ENCODE measurements around the gene TDRD7. TPM values are rescaled to one million over a fixed set of nuclear protein-coding genes. Genes with fewer than 3 reads are reported as not detected.

TDRD7 gene
- polyA plus RNA-seq, 1 of the 3 experiments (the other 2 are of a cell fraction), result 4.9 TPM

DNA sequence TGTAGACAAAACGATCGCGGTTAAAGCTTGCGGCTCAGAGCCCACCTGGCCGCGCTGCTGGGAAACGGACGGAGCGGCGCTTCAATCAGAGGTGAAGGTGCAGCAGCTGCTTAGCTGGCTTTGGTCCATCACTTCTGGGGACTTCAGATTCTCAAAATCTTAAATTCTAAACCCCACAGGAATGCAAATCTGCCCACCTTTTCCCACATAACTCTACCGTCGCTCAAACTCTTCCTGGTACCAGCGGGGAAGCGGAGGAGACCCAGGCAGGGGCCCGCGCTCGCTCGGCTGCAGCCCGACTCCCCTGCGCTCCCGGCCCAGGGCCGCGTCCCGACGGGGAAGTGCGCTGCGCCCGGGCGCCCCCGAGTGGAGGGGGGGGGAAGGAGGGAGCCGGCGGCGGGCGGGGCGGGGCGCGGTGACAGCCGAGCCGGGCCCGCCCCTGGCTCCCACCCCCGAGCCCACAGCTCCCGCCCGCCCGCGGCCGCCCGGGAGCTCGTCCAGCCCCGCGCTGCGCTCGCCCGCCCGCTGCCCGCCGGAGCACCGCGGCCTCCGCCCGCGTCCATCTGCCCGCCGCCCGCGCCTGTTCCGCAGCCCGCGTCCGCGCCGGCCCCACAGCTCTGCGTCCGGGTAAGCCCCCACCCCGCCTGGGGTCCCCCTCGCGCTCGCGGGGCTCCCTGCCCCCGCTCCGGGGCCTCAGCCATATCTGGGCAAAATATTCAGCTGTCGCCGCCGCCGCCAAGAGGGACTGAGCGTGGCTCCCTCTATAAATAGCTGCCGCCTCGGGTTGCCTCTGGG is 89.5 kb downstream of the TDRD7 start, which contains the start of gene TMOD1:
TSS of gene TMOD1 (plus strand) at position 490 of the 795 bp plus-strand sequence. CDS start 22,523 bp downstream, outside the sequence.
- Histone ChIP-seq H3K27me3 (ENCODE audit: insufficient read depth) (peaks cover 48% of the 10 kb centered on the region), H3K79me2 (ENCODE audit: insufficient read depth) (no peaks in the 10 kb centered on the region), H3K27ac (ENCODE audit: low read depth in 2 of 2, low read length in 1 of 2) (peak within 1 kb of the TSS in 1 of 2 experiments; percentile 100; a peak in 2 of 4 replicates), H2AFZ (ENCODE audit: low read depth) (0 out of 2 replicates have a peak within 1 kb of the TSS, but pooled peaks have one; percentile 63), H3K9me3 (no peaks in the 10 kb centered on the region), H4K20me1 (ENCODE audit: insufficient read depth) (no peaks in the 10 kb centered on the region), H3K9me2 (no peaks in the 10 kb centered on the region), H3K9ac (no peak within 1 kb of the TSS), H3F3A (replicated peaks; ENCODE audit: insufficient read depth) (peaks cover 5% of the 10 kb centered on the region), H3K36me3 (replicated peaks in 1 of 2; ENCODE audit: control insufficient read depth in 1 of 2, insufficient read depth in 2 of 2, low read length in 1 of 2) (no peaks in the 10 kb centered on the region), H3K4me1 (ENCODE audit: control insufficient read depth in 1 of 2, insufficient read depth in 2 of 2, low read depth in 1 of 2, low read length in 1 of 2) (peaks cover 0 to 29% of the 10 kb centered on the region in 2 experiments; a peak in 2 of 4 replicates), H3K4me3 (ENCODE audit: low read depth in 2 of 2, low read length in 1 of 2) (peak within 1 kb of the TSS; percentile 60 to 64), H3K4me2 (peak within 1 kb of the TSS; percentile 77)
- POLR2A ChIA-PET, result interaction anchor here (0.6 to 3.5 kb wide), 9 partner anchors 13 to 132 kb away, joined by 3 to 27 read pairs (median 7); partner anchors contain the start of genes NCBP1 and TSTD2
- 5% methylated on average over 24 of the region's 87 CpGs for WGBS (ENCODE audit: low lambda C conversion rate)
- peak; percentile 99 for DNase-seq
- TF ChIP-seq RAD21 (IDR thresholded peaks at IDR 0.05; ENCODE audit: low read length) (peak; percentile 25; the same call in 1 of the 2 replicates), TCF12 (IDR thresholded peaks at IDR 0.05) (no peak)
- TF ChIP-seq, protein P1, sequence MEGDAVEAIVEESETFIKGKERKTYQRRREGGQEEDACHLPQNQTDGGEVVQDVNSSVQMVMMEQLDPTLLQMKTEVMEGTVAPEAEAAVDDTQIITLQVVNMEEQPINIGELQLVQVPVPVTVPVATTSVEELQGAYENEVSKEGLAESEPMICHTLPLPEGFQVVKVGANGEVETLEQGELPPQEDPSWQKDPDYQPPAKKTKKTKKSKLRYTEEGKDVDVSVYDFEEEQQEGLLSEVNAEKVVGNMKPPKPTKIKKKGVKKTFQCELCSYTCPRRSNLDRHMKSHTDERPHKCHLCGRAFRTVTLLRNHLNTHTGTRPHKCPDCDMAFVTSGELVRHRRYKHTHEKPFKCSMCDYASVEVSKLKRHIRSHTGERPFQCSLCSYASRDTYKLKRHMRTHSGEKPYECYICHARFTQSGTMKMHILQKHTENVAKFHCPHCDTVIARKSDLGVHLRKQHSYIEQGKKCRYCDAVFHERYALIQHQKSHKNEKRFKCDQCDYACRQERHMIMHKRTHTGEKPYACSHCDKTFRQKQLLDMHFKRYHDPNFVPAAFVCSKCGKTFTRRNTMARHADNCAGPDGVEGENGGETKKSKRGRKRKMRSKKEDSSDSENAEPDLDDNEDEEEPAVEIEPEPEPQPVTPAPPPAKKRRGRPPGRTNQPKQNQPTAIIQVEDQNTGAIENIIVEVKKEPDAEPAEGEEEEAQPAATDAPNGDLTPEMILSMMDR (IDR thresholded peaks at IDR 0.05), result peak; percentile 23
- CTCF ChIA-PET, result interaction anchor here (0.6 to 8.5 kb wide), 23 partner anchors 9 to 132 kb away, joined by 3 to 153 read pairs (median 6); partner anchors contain the start of genes NCBP1 and TSTD2

DNA sequence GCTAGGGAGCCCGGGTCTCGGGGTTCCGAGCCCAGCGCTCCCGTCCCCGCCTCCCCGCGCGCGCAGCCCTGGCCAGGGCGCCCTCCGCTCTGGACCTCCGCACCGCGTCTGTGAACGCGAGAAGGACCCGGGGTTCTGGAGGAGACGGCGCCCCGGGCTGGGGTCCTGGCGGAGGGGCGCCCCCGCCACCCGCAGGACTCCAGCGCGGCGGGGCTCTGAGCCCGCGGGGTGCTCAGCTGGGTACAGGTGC is 90.0 kb downstream of the TDRD7 start:
- Histone ChIP-seq H3F3A (replicated peaks; ENCODE audit: insufficient read depth) (peaks cover 5% of the 10 kb centered on the region), H3K4me1 (ENCODE audit: control insufficient read depth in 1 of 2, insufficient read depth in 2 of 2, low read depth in 1 of 2, low read length in 1 of 2) (peaks cover 0 to 31% of the 10 kb centered on the region in 2 experiments; a peak in 2 of 4 replicates), H3K27ac (ENCODE audit: low read depth in 2 of 2, low read length in 1 of 2) (peak overlapping the region in 1 of 2 experiments; percentile 100; a peak in 2 of 4 replicates), H3K9ac (no peak overlapping the region), H3K4me2 (peak overlapping the region; percentile 77), H3K4me3 (ENCODE audit: low read depth in 2 of 2, low read length in 1 of 2) (peak overlapping the region; percentile 60 to 64), H2AFZ (ENCODE audit: low read depth) (0 out of 2 replicates have a peak overlapping the region, but pooled peaks have one; percentile 63), H3K36me3 (replicated peaks in 1 of 2; ENCODE audit: control insufficient read depth in 1 of 2, insufficient read depth in 2 of 2, low read length in 1 of 2) (no peaks in the 10 kb centered on the region), H3K27me3 (ENCODE audit: insufficient read depth) (peaks cover 48% of the 10 kb centered on the region), H3K9me2 (no peaks in the 10 kb centered on the region), H3K79me2 (ENCODE audit: insufficient read depth) (no peaks in the 10 kb centered on the region), H4K20me1 (ENCODE audit: insufficient read depth) (no peaks in the 10 kb centered on the region), H3K9me3 (no peaks in the 10 kb centered on the region)
- ChIA-PET POLR2A (interaction anchor here (1.8 to 3.5 kb wide), 7 partner anchors 21 to 131 kb away, joined by 5 to 27 read pairs (median 10); partner anchors contain the start of genes NCBP1 and TSTD2), CTCF (interaction anchor here (0.8 to 8.5 kb wide), 22 partner anchors 8 to 132 kb away, joined by 3 to 153 read pairs (median 6); partner anchors contain the start of genes NCBP1 and TSTD2)
- DNase-seq, result peak; percentile 73
- 0% methylated on average over 6 of the region's 30 CpGs for WGBS (ENCODE audit: low lambda C conversion rate)
- TF ChIP-seq EP300 (IDR thresholded peaks at IDR 0.05; ENCODE audit: borderline replicate concordance in 1 of 2, low read depth in 1 of 2, low read length in 1 of 2) (no peak), NFIC (IDR thresholded peaks at IDR 0.05; ENCODE audit: borderline replicate concordance) (no peak), POLR2AphosphoS5 (IDR thresholded peaks at IDR 0.05; ENCODE audit: low read depth, low read length) (no peak), MXI1 (IDR thresholded peaks at IDR 0.05; ENCODE audit: low read depth, low read length) (no peak), RFX5 (IDR thresholded peaks at IDR 0.05; ENCODE audit: low read length) (no peak), JUND (IDR thresholded peaks at IDR 0.05) (no peak), FOXJ3 (CRISPR knock-in tag; IDR thresholded peaks at IDR 0.05) (no peak), RAD21 (IDR thresholded peaks at IDR 0.05; ENCODE audit: low read length) (no peak)
- TF ChIP-seq, protein P2, sequence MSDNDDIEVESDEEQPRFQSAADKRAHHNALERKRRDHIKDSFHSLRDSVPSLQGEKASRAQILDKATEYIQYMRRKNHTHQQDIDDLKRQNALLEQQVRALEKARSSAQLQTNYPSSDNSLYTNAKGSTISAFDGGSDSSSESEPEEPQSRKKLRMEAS (IDR thresholded peaks at IDR 0.05; ENCODE audit: low read depth), result no peak
- TF ChIP-seq, protein P3, sequence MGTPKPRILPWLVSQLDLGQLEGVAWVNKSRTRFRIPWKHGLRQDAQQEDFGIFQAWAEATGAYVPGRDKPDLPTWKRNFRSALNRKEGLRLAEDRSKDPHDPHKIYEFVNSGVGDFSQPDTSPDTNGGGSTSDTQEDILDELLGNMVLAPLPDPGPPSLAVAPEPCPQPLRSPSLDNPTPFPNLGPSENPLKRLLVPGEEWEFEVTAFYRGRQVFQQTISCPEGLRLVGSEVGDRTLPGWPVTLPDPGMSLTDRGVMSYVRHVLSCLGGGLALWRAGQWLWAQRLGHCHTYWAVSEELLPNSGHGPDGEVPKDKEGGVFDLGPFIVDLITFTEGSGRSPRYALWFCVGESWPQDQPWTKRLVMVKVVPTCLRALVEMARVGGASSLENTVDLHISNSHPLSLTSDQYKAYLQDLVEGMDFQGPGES (IDR thresholded peaks at IDR 0.05; ENCODE audit: low read depth, low read length), result no peak
- TF ChIP-seq, protein P4, sequence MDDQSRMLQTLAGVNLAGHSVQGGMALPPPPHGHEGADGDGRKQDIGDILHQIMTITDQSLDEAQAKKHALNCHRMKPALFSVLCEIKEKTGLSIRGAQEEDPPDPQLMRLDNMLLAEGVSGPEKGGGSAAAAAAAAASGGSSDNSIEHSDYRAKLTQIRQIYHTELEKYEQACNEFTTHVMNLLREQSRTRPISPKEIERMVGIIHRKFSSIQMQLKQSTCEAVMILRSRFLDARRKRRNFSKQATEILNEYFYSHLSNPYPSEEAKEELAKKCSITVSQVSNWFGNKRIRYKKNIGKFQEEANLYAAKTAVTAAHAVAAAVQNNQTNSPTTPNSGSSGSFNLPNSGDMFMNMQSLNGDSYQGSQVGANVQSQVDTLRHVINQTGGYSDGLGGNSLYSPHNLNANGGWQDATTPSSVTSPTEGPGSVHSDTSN (IDR thresholded peaks at IDR 0.05), result no peak
- TF ChIP-seq, protein P1 (IDR thresholded peaks at IDR 0.05), result no peak
- TF ChIP-seq, protein P5, sequence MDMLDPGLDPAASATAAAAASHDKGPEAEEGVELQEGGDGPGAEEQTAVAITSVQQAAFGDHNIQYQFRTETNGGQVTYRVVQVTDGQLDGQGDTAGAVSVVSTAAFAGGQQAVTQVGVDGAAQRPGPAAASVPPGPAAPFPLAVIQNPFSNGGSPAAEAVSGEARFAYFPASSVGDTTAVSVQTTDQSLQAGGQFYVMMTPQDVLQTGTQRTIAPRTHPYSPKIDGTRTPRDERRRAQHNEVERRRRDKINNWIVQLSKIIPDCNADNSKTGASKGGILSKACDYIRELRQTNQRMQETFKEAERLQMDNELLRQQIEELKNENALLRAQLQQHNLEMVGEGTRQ (IDR thresholded peaks at IDR 0.05; ENCODE audit: borderline replicate concordance, low read depth, low read length), result no peak

Data from SK-N-SH (cell line).